GM18505 (cell line): ENCODE results near the gene VEPH1.

ENCODE experiments used
- ATAC-seq: cut with Tn5 transposase; IDR thresholded peaks from one replicate; pipeline ENCODE4 v1.9.1; 2021; ENCODE audit not compliant: unreplicated experiment
- POLR2A ChIP-seq: IDR thresholded peaks from 4 replicates; pipeline ENCODE4 v1.6.1; 2011; ENCODE audit warnings: borderline replicate concordance; ENCODE audit not compliant: insufficient read depth, insufficient read length; ENCODE audit errors: extremely low read depth

Gene VEPH1

DNA sequence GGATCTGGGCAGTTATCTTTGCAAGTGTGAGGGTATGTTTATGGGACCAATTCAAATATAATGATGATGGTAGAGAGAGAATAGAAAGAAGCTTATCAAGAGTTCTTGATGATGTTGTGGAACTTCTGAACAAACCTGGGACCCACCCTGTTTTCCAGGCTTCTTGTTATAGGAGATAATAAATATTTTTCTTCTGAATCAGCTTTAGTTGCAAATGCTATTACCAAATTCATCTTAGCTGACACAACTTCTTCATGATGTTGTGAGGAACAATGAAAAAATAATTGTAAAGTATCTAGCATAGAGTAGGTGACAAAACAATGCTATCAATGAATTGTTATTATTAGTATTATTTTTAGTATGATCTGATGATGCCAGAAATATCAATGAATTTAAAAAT, 110.1 kb downstream of the VEPH1 start:
- no peak for ATAC-seq
- TF ChIP-seq POLR2A, result no peak

DNA sequence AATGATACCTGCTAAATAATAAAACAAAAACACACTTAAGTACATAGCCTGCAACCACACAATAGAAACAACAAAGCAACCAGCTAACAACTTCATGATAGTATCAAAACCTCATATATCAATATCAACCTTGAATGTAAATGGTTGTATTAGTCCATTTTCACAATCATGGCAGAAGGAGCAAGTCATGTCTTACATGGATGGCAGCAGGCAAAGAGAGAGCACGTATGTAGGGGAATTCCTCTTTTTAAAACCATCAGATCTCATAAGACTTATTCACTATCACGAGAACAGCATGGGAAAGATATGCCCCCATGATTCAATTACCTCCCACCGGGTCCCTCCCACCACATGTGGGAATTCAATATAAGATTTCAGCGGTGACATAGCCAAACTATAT, 111.1 kb downstream of the VEPH1 start:
- no peak for TF ChIP-seq POLR2A

GRCh38 chr3:157390713-157391515, 112.3 kb downstream of the VEPH1 start:
- no peak for TF ChIP-seq POLR2A
- ATAC-seq, result no peak

More for the DNA sequence above, 111.1 kb downstream of the VEPH1 start:
- no peak for ATAC-seq

DNA sequence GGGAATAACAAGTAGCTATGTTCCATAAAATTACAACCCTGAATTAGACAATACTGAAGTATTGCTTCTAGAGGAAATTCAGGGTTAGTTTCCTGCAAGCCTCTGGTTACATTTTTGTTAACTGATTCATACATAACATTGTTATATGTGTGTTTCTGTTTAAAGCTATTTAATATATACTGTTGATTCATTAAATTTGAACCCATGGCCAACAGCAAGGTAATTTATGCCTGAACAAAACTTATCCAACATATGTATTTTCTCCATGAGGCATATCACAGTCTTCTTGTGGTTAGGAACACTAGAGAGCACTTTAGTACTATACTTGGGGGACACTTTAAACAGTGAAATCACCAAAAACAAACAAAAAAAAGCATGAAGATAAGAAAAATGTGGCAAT, 114.2 kb downstream of the VEPH1 start:
- no peak for ATAC-seq
- no peak for TF ChIP-seq POLR2A

DNA sequence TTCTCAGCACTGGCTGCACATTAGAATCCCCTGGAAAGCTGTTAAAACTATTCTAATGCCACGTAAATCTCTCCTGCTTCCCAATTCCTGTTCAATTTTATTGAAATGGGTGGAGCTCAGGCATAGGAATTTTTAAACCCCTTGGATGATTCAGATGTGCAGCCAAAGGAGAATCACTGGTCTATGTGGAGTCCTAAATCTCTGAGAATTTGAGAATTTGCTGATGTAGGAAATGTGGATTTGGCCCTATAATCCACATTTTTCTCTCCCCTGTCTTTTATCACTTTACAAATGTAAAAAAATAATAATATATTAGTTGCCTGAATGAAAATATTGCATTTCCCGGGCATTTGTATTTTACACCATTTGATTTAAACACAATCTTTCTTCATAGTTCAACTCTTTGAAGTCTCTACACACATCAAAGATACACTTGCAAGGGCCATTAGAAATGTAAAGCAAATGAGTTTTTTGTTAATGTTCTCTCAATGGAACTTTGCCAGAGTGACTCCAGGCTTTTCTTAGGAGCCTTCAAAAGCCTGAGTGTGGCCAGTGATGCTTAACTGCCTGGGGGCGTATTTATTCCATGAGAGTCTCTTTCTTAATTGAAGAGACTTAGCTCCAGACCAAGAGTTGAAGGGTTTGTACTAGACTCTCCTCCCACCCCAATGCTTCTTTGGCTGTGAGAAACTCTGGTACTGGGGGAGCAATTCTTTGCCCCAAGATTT, 115.3 kb downstream of the VEPH1 start:
- no peak for TF ChIP-seq POLR2A

DNA sequence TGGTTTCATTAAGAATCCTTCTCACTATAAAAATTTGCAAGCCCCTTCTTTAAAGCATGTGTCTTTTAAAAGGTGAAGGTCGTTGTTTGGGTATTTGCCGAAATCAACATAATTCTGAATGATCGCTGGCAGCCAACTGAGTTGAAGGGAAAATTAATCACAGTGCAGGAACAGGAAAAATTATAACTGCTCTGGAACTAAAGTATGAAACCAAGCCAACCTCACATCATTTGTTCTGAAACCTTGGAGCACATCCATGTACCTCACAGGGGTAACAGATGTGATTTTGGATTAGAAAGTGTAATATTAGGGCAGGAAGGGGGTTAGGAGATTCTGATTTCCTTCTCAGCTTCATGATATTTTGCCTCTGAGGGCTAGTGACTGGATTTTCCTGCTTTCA, 118.7 kb downstream of the VEPH1 start:
- no peak for ATAC-seq
- no peak for TF ChIP-seq POLR2A

More for the DNA sequence above, 115.3 kb downstream of the VEPH1 start:
- ATAC-seq, result no peak

DNA sequence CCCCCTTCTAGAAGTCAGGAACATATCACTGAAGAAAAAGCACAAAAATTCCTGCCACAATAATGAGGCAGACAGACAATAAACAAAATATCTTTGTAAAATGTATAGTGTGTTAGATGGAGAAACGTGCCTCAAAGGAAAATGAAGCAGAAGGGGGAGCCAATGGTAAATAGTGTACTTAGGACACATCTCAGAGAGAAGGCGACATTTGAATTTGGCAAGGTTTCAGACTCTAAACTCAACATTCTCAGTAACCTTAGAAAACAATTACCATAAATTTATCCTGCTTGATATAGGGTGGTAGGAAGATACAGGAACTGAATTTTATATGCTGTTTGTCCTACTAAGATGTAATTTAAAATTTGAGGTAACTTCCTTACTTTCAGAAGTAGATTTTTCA, 119.2 kb downstream of the VEPH1 start:
- no peak for ATAC-seq
- TF ChIP-seq POLR2A, result no peak

DNA sequence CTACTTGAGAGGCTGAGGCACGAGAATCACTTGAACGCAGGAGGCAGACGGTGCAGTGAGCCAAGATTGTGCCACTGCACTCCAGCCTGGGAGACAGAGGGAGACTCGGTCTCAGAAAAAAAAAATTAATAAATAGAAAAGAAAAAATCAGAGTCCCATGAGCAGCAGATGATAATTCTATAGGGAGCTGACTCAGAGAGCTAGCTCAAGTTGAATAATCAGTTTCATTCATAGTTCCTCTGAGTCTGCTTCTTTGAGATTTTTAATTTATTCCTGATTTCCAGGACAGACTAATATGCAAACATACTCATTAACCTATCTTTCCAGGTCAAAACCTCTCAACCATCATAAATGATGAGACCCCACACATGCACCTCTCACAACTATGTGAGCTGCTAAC, 121.6 kb downstream of the VEPH1 start:
- no peak for TF ChIP-seq POLR2A
- no peak for ATAC-seq

DNA sequence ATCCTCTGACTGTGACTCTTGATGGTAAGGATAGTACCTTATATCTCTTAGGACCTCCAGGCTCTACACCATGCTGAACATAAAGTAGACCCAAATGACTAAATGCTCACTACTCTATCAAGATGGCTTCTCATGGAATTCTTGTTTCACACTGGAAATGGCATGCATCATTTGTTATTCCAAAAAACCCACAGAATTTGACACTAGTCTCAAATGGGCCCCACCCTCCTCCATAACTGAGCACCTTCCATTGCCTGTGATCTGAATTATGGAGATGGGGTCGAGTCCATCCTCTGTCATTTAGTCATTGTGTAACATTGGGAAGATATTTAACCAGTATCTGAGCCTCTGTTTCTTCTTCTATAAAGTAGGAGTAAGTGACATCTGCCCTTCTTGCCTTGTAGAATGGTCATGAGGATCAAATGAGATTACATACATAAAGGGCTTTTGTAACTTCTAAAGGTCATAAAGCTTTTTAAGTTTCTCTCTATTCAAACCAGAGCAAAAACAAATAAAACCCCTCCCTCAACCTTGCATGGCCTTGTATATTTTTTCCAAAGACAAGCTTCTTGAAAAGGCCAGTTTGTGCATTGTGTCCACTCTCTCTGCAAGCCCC, 123.6 kb downstream of the VEPH1 start:
- ATAC-seq, result no peak
- no peak for TF ChIP-seq POLR2A

DNA sequence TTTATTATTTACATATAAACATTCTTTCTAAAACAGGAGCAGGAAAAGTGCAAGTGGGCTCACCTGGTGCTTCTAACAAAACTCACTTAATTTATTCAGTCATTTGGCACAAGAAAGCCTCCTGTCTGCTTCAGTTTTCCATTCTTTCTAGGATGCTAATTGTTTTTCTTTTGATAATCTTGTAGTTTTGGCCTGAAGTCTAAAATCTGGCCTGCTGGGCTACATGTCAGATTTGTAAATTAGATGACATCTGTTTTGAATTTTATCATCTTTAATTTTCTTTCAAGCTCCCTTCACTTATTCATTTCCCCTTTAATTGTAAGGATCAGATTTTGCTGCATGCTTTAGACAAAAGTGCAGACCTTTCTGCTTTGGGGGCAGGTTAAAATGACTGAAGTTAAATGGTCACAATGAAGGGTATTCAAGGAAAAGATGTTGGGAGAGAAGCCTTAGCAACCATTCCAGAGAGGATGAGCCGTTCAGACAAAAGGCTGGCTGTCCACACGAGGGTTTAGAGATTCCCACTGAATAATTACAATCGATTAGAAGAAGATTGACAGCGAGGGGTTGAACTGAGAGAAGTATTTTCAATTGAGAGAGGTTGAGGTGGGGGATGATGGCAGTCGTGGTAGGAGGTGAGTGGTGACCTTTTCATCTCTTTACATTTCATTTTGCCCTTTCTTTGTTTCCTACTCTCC, 126.5 kb downstream of the VEPH1 start:
- TF ChIP-seq POLR2A, result no peak
- no peak for ATAC-seq

DNA sequence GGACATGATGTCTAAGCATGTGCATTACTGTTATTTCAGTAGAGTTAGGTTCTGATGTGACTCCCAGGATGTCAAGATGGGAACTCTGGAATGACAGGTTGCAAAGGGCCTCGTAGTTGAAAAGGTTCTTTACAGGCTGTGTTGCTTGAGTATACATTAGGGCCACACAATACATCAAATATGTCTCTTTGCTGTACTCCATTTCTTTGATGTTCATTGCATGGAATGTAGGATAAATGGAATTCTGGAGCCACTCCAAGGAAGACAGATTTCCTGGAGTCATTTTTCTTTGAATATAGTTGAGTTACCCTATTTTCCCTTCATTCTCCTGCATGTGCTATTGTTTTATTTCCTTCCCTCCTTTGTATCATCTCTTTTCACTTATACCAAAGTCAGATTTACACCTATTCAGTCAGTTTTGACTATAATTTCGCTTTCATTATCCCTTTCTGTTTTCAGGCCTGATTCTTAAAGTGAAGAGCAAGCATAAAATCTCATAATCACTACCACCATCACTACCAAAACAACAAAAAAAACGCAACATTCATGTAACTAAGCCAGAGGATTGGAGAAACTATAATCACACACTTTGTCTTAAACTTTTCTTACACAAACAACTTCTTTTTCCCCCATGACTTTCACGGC, 127.8 kb downstream of the VEPH1 start:
- ATAC-seq, result no peak
- TF ChIP-seq POLR2A, result no peak

GRCh38 chr3:157374933-157375332, 128.3 kb downstream of the VEPH1 start:
- no peak for ATAC-seq
- no peak for TF ChIP-seq POLR2A

DNA sequence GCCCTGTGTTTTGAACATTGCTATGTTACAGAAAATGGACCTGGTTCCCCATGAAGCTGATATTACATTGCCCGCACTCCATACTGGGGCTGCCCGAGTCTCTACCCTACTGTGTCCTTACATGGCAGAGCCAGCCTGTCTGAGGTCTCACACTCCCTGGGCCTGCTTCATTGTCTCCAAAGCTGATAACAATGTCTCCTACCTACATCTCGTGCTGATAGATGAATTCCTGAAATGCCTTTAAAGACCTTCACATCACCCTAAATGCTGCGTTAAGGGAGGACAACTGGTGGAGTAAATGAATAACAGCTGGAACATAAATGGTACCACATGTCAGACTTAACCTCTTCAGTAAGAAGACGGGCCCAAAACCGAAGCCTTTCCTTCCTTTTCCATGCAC, 129.4 kb downstream of the VEPH1 start:
- no peak for TF ChIP-seq POLR2A
- ATAC-seq, result no peak
